HCT116 (cell line): ENCODE measurements around the gene PAQR8. TPM values are rescaled to one million over a fixed set of nuclear protein-coding genes. Genes with fewer than 3 reads are reported as not detected.
"Not testable (repeated sequence)": the region's sequence is repeated elsewhere in the genome, so short reads cannot be mapped to it uniquely, and the experiment has no call there.

Source experiments
- ATAC-seq: fragments of 200-7000 bp; cut with Tn5 transposase; 2 replicates; pipeline ENCODE4 v1.9.1; 2020; ENCODE audit warnings: mild to moderate bottlenecking, moderate library complexity
- BruUV-seq: library from RNA; stranded (reverse); fragments of 400-500 nt; replicated peaks from 2 replicates; lab custom pipeline; 2021; lab: Mats Ljungman, UMichigan
- CTCF ChIA-PET: fragments of 300-600 bp; sonication (Branson Sonifier 250); formaldehyde crosslinking; loops from one replicate; lab custom pipeline; 2021; ENCODE audit warnings: antibody characterized with exemption; lab: Charles Lee
- POLR2A ChIA-PET: fragments of 300-600, 350-600 bp; sonication (Branson Sonifier 250); formaldehyde crosslinking; loops from one replicate; lab custom pipeline; 2021; ENCODE audit warnings: antibody characterized with exemption; lab: Charles Lee
- RAD21 ChIA-PET, 2 experiments: fragments of 300-600 bp; sonication (Branson Sonifier 250); formaldehyde crosslinking; loops; one replicate each; lab custom pipeline; 2023; ENCODE audit warnings: low total read pairs in 2 of 2; ENCODE audit not compliant: uncharacterized antibody in 2 of 2, unreplicated experiment in 2 of 2, low non-redundant PET in 1 of 2; lab: Charles Lee
- DNase-seq: peaks from one replicate; pipeline ENCODE4 v3.0.0-alpha.2; 2010; ENCODE audit warnings: low read depth, low spot score
- H2AFZ ChIP-seq: fragments of 200-600 bp; shearing (Covaris generic), sonication (generic); 2 replicates; pipeline ENCODE4 v1.6.1; 2017; ENCODE audit warnings: low read depth, mixed run types, mixed read lengths, antibody characterized with exemption, low read length; ENCODE audit not compliant: poor library complexity, severe bottlenecking
- H3K27ac ChIP-seq: 2 replicates; pipeline ENCODE4 v1.5.1; 2012; ENCODE audit warnings: low read depth, low read length
- H3K27me3 ChIP-seq: fragments of 200-600 bp; sonication (generic); 2 replicates; pipeline ENCODE4 v1.6.1; 2016; ENCODE audit warnings: mixed run types, low read length, mixed read lengths; ENCODE audit not compliant: insufficient read depth
- H3K36me3 ChIP-seq, 2 experiments: fragments of 200-500 bp in 1 of 2; fragments of 200-600 bp in 1 of 2; sonication (Bioruptor generic) in 1 of 2; sonication (generic) in 1 of 2; 2 replicates each; pipeline versions ENCODE4 v1.5.1 to v1.6.1; 2014 to 2016; ENCODE audit warnings: low read length in 2 of 2, inconsistent platforms in 1 of 2, mixed read lengths in 1 of 2, mixed run types in 1 of 2; ENCODE audit not compliant: insufficient read depth in 2 of 2, control insufficient read depth in 1 of 2
- H3K4me1 ChIP-seq, 2 experiments: fragments of 200-600 bp in 1 of 2; sonication (generic) in 1 of 2; 2 replicates each; pipeline versions ENCODE4 v1.5.1 to v1.6.1; 2012 to 2017; ENCODE audit warnings: low read length in 2 of 2, inconsistent platforms in 1 of 2, mild to moderate bottlenecking in 1 of 2, mixed read lengths in 1 of 2, mixed run types in 1 of 2, moderate library complexity in 1 of 2; ENCODE audit not compliant: insufficient read depth in 2 of 2, control insufficient read depth in 1 of 2
- H3K4me2 ChIP-seq: fragments of 200-600 bp; sonication (generic); 2 replicates; pipeline ENCODE4 v1.6.1; 2017; ENCODE audit warnings: mixed run types, low read length, mixed read lengths
- H3K4me3 ChIP-seq, 2 experiments: fragments of 200-600 bp in 1 of 2; sonication (generic) in 1 of 2; replicated peaks in 1 of 2; 2 replicates each; pipeline ENCODE4 v1.5.1; 2011 to 2016; ENCODE audit warnings: low read length in 2 of 2, control low read depth in 1 of 2, low read depth in 1 of 2, mild to moderate bottlenecking in 1 of 2, mixed read lengths in 1 of 2, mixed run types in 1 of 2
- H3K79me2 ChIP-seq: fragments of 200-600 bp; sonication (generic); 2 replicates; pipeline ENCODE4 v1.6.1; 2017; ENCODE audit warnings: mild to moderate bottlenecking, mixed run types, low read length, moderate library complexity, mixed read lengths; ENCODE audit not compliant: insufficient read depth
- H3K9ac ChIP-seq: fragments of 200-600 bp; sonication (generic); 2 replicates; pipeline ENCODE4 v1.6.1; 2016; ENCODE audit warnings: low read length, mixed read lengths
- H3K9me2 ChIP-seq: fragments of 200-600 bp; sonication (generic), shearing (Covaris generic); 2 replicates; pipeline ENCODE4 v1.6.1; 2017; ENCODE audit warnings: mixed run types, mild to moderate bottlenecking, moderate library complexity; ENCODE audit not compliant: insufficient read depth
- H3K9me3 ChIP-seq, 2 experiments: fragments of 200-500 bp in 1 of 2; fragments of 200-600 bp in 1 of 2; sonication (Bioruptor generic) in 1 of 2; sonication (generic) in 1 of 2; 2 replicates each; pipeline ENCODE4 v1.6.1; 2014 to 2017; ENCODE audit warnings: low read length in 2 of 2, mixed read lengths in 2 of 2, inconsistent platforms in 1 of 2, low read depth in 1 of 2, mild to moderate bottlenecking in 1 of 2, mixed run types in 1 of 2, moderate library complexity in 1 of 2; ENCODE audit not compliant: control insufficient read depth in 1 of 2, insufficient read depth in 1 of 2
- H4K20me1 ChIP-seq: fragments of 200-600 bp; sonication (generic), shearing (Covaris generic); 2 replicates; pipeline ENCODE4 v1.6.1; 2017; ENCODE audit warnings: mixed run types, mild to moderate bottlenecking, moderate library complexity; ENCODE audit not compliant: insufficient read depth
- CBX3 ChIP-seq: IDR thresholded peaks from 2 replicates; pipeline ENCODE4 v1.6.1; 2012; ENCODE audit warnings: low read depth
- EGR1 ChIP-seq: IDR thresholded peaks from 2 replicates; pipeline ENCODE4 v1.6.1; 2012; ENCODE audit warnings: low read depth
- EZH2phosphoT487 ChIP-seq: fragments of 200-600 bp; IDR thresholded peaks from 2 replicates; pipeline ENCODE4 v1.6.1; 2018; ENCODE audit warnings: antibody characterized with exemption, borderline replicate concordance
- JUND ChIP-seq: IDR thresholded peaks from 2 replicates; pipeline ENCODE4 v1.6.1; 2012
- POLR2A ChIP-seq: IDR thresholded peaks from 2 replicates; pipeline ENCODE4 v1.7.0; 2011; ENCODE audit warnings: borderline replicate concordance; ENCODE audit not compliant: insufficient read depth, insufficient read length; ENCODE audit errors: extremely low read depth
- RAD21 ChIP-seq: IDR thresholded peaks from 2 replicates; pipeline ENCODE4 v1.6.1; 2012; ENCODE audit warnings: low read depth, mild to moderate bottlenecking
- SIN3A ChIP-seq: IDR thresholded peaks from 2 replicates; pipeline ENCODE4 v1.6.1; 2012; ENCODE audit warnings: low read depth
- SP1 ChIP-seq: IDR thresholded peaks from 2 replicates; pipeline ENCODE4 v1.6.1; 2012; ENCODE audit warnings: low read depth
- SRF ChIP-seq: IDR thresholded peaks from 2 replicates; pipeline ENCODE4 v1.6.1; 2012; ENCODE audit warnings: low read depth
- YY1 ChIP-seq: IDR thresholded peaks from 2 replicates; pipeline ENCODE4 v1.6.1; 2011; ENCODE audit warnings: low read length, low read depth, moderate library complexity, mild to moderate bottlenecking; ENCODE audit not compliant: insufficient replicate concordance; ENCODE audit errors: extremely low read depth
- ZBTB33 ChIP-seq: IDR thresholded peaks from 2 replicates; pipeline ENCODE4 v1.6.1; 2011; ENCODE audit warnings: mild to moderate bottlenecking, low read length, moderate library complexity; ENCODE audit not compliant: insufficient replicate concordance; ENCODE audit errors: extremely low read depth
- ZNF274 ChIP-seq: fragments of 200-500 bp; sonication (Bioruptor generic); IDR thresholded peaks from 2 replicates; pipeline ENCODE4 v1.6.1; 2014; ENCODE audit warnings: mild to moderate bottlenecking, low read depth, low read length, inconsistent platforms
- intact Hi-C: fragments of 100-400 bp; cut with micrococcal nuclease; formaldehyde crosslinking; loops from 2 replicates; pipeline ENCODE4 v1.10.0; 2022
- total RNA-seq: library from RNA; stranded (reverse); gene quantifications from one replicate; pipeline ENCODE4 v1.2.1, GENCODE V29; 2021; ENCODE audit not compliant: unreplicated experiment
- TF ChIP-seq, protein P1 (sequence below), 3 experiments: fragments of 200-600 bp in 1 of 3; sonication (generic) in 1 of 3; IDR thresholded peaks in 2 of 3; conservative IDR thresholded peaks in 1 of 3; 2 replicates each; pipeline ENCODE4 v1.5.1; 2012 to 2017; ENCODE audit warnings: low read depth in 2 of 3, low read length in 2 of 3, antibody characterized with exemption in 1 of 3, borderline replicate concordance in 1 of 3, control low read depth in 1 of 3, mild to moderate bottlenecking in 1 of 3, mixed read lengths in 1 of 3, mixed run types in 1 of 3, moderate library complexity in 1 of 3; ENCODE audit not compliant: insufficient read depth in 1 of 3
- TF ChIP-seq, protein P2 (sequence below): IDR thresholded peaks from 2 replicates; pipeline ENCODE4 v1.6.1; 2012; ENCODE audit warnings: low read depth

Gene PAQR8
- total RNA-seq, 1 experiment from 2014 or later, result 5.9 TPM

DNA sequence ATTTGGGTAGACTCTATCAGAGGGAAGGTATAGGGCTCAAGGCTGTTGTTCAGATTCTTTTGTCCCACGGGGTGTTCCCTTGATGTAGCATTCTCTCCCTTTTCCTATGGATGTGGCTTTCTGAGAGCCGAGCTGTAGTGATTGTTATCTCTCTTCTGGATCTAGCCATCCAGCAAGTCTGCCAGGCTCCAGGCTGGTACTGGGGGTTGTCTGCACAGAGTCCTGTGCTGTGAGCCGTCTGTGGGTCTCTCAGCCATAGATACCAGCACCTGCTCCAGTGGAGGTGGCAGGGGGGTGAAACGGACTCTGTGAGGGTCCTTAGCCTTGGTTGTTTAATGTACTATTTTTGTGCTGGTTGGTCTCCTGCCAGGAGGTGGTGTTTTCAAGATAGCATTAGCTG is 71.3 kb downstream of the PAQR8 start:
- H3K27ac ChIP-seq, H3K27me3 ChIP-seq, BruUV-seq, H3K9ac ChIP-seq, ATAC-seq, intact Hi-C loops, H3K9me2 ChIP-seq, H3K9me3 ChIP-seq, POLR2A ChIA-PET, H4K20me1 ChIP-seq, H3K4me2 ChIP-seq, H2AFZ ChIP-seq, H3K4me3 ChIP-seq, DNase-seq, H3K36me3 ChIP-seq, RAD21 ChIA-PET, H3K4me1 ChIP-seq, H3K79me2 ChIP-seq: not testable (repeated sequence)
- CTCF ChIA-PET, result interaction anchor here (1.2 kb wide), 1 partner anchor 10 kb away, joined by 4 read pairs; no protein-coding TSS in a partner anchor

DNA sequence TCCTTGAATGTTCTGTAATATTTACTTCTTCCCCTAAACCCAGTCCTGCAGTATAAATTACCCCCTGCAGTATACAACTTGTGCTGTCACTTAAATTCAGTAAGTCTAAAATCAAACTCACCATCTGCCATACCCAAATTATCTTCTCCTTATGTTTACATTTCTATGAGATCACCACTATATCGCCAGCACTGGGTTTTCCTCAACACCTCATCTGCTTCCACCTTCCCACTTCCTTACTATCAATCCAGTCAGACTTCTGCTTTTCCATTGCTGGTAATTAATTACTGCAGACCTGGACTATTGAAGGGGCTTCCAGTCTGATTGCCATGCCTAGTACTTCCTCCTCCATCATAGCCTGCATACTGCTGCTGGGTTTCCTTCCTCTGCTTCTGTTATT is 73.4 kb downstream of the PAQR8 start:
- H3K27me3 ChIP-seq, result no peaks in the 10 kb centered on the region
- ATAC-seq, result no peak
- DNase-seq, result no peak
- H3K4me1 ChIP-seq, result no peaks in the 10 kb centered on the region
- ChIA-PET CTCF (no interaction called here), POLR2A (no interaction called here), RAD21 (no interaction called here)
- H3K9me3 ChIP-seq, result no peaks in the 10 kb centered on the region
- intact Hi-C loops, result no loop called here
- H3K9me2 ChIP-seq, result no peaks in the 10 kb centered on the region
- no peak overlapping the region for H3K9ac ChIP-seq
- H3K27ac ChIP-seq, result no peak overlapping the region
- H2AFZ ChIP-seq, result no peak overlapping the region
- H3K4me2 ChIP-seq, result no peak overlapping the region
- no peak overlapping the region for H3K4me3 ChIP-seq
- H3K79me2 ChIP-seq, result no peaks in the 10 kb centered on the region
- no peaks in the 10 kb centered on the region for H3K36me3 ChIP-seq
- no peaks in the 10 kb centered on the region for H4K20me1 ChIP-seq
- BruUV-seq, result no TSS peak
- no peak for TF ChIP-seq ZNF274
- TF ChIP-seq POLR2A, result no peak
- TF ChIP-seq SIN3A, result no peak
- TF ChIP-seq YY1, result no peak
- TF ChIP-seq CBX3, result no peak
- TF ChIP-seq, protein P1, sequence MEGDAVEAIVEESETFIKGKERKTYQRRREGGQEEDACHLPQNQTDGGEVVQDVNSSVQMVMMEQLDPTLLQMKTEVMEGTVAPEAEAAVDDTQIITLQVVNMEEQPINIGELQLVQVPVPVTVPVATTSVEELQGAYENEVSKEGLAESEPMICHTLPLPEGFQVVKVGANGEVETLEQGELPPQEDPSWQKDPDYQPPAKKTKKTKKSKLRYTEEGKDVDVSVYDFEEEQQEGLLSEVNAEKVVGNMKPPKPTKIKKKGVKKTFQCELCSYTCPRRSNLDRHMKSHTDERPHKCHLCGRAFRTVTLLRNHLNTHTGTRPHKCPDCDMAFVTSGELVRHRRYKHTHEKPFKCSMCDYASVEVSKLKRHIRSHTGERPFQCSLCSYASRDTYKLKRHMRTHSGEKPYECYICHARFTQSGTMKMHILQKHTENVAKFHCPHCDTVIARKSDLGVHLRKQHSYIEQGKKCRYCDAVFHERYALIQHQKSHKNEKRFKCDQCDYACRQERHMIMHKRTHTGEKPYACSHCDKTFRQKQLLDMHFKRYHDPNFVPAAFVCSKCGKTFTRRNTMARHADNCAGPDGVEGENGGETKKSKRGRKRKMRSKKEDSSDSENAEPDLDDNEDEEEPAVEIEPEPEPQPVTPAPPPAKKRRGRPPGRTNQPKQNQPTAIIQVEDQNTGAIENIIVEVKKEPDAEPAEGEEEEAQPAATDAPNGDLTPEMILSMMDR (IDR thresholded peaks at IDR 0.05 in 2 of 3, conservative IDR thresholded peaks at IDR 0.05 in 1 of 3; ENCODE audit: borderline replicate concordance in 1 of 3, insufficient read depth in 1 of 3, low read depth in 2 of 3, low read length in 2 of 3), result no peak
- TF ChIP-seq JUND, result no peak
- TF ChIP-seq SRF, result no peak
- TF ChIP-seq, protein P2, sequence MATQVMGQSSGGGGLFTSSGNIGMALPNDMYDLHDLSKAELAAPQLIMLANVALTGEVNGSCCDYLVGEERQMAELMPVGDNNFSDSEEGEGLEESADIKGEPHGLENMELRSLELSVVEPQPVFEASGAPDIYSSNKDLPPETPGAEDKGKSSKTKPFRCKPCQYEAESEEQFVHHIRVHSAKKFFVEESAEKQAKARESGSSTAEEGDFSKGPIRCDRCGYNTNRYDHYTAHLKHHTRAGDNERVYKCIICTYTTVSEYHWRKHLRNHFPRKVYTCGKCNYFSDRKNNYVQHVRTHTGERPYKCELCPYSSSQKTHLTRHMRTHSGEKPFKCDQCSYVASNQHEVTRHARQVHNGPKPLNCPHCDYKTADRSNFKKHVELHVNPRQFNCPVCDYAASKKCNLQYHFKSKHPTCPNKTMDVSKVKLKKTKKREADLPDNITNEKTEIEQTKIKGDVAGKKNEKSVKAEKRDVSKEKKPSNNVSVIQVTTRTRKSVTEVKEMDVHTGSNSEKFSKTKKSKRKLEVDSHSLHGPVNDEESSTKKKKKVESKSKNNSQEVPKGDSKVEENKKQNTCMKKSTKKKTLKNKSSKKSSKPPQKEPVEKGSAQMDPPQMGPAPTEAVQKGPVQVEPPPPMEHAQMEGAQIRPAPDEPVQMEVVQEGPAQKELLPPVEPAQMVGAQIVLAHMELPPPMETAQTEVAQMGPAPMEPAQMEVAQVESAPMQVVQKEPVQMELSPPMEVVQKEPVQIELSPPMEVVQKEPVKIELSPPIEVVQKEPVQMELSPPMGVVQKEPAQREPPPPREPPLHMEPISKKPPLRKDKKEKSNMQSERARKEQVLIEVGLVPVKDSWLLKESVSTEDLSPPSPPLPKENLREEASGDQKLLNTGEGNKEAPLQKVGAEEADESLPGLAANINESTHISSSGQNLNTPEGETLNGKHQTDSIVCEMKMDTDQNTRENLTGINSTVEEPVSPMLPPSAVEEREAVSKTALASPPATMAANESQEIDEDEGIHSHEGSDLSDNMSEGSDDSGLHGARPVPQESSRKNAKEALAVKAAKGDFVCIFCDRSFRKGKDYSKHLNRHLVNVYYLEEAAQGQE, result no peak
- no peak for TF ChIP-seq ZBTB33
- no peak for TF ChIP-seq SP1
- no peak for TF ChIP-seq EZH2phosphoT487
- no peak for TF ChIP-seq EGR1
- no peak for TF ChIP-seq RAD21
